ENCODE data around the gene CFAP57. TPM values are rescaled to one million over a fixed set of nuclear protein-coding genes. Genes with fewer than 3 reads are reported as not detected.
A peak's percentile ranks its signal among the peaks of the same experiment; 100 is the strongest.

The CFAP57 gene
- total and polyA plus RNA-seq, 2 donors from 2014 or later = 0.34 to 2.3 TPM

- Histone ChIP-seq H3K27ac (ENCODE audit: low read depth in 2 of 2, low read length in 2 of 2) (peak overlapping the region in 1 of 2 donors; percentile 59), H3K27me3 (ENCODE audit: control insufficient read depth, insufficient read depth, low read length) (no peaks in the 10 kb centered on the region), H3K4me1 (ENCODE audit: control insufficient read depth in 2 of 3, insufficient read depth in 2 of 3, low read depth in 1 of 3, low read length in 3 of 3) (peaks cover 5 to 22% (median 19%) of the 10 kb centered on the region in 3 donors), H3K36me3 (ENCODE audit: control insufficient read depth in 2 of 3, insufficient read depth in 3 of 3, low read length in 3 of 3) (no peaks in the 10 kb centered on the region), H3K9me3 (ENCODE audit: control insufficient read depth in 2 of 3, insufficient read depth in 1 of 3, low read length in 3 of 3) (no peaks in the 10 kb centered on the region), H3K4me3 (ENCODE audit: low read length in 3 of 3) (no peak overlapping the region), H3K9ac (ENCODE audit: low read length in 3 of 3) (no peak overlapping the region)
- TF ChIP-seq CTCF (IDR thresholded peaks at IDR 0.05; ENCODE audit: borderline replicate concordance, extremely low read depth, insufficient read depth) = no peak
- no peak for FAIRE-seq
- intact Hi-C loops (cut with DNase I) = no loop called here
- no peak for DNase-seq
Observed at GRCh38 chr1:43294761-43295160, 122.6 kb downstream of the CFAP57 start.

DNA sequence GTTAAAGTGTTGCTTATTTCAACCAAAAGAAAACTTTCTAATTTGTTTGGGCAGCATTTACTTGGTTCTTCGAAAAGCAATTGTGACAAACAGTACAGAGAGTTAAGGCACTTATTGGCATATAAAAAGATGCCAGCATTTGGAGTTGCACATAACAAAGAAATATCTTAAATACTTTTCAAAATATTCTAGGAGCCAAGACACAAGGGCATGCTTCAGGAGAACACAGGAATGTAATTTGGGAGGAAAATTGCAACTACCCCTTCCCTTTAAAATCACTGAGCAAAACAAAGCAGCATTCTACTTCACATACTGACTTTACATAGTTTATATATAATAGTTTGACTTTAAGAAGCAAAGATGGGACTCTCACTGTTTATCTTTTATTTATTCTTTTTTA is 124.1 kb downstream of the CFAP57 start:
- Histone ChIP-seq H3K27me3 (ENCODE audit: control insufficient read depth, insufficient read depth, low read length) (no peaks in the 10 kb centered on the region), H3K4me3 (ENCODE audit: low read length in 3 of 3) (no peak overlapping the region), H3K27ac (ENCODE audit: low read depth in 2 of 2, low read length in 2 of 2) (peak overlapping the region; percentile 59 to 67), H3K9ac (ENCODE audit: low read length in 3 of 3) (no peak overlapping the region), H3K9me3 (ENCODE audit: control insufficient read depth in 2 of 3, insufficient read depth in 1 of 3, low read length in 3 of 3) (no peaks in the 10 kb centered on the region), H3K36me3 (ENCODE audit: control insufficient read depth in 2 of 3, insufficient read depth in 3 of 3, low read length in 3 of 3) (no peaks in the 10 kb centered on the region), H3K4me1 (ENCODE audit: control insufficient read depth in 2 of 3, insufficient read depth in 2 of 3, low read depth in 1 of 3, low read length in 3 of 3) (peaks cover 5 to 22% (median 19%) of the 10 kb centered on the region in 3 donors)
- DNase-seq (peak in 2 of 5 donors; percentile 29 to 34), FAIRE-seq (no peak)
- intact Hi-C loops (cut with DNase I) = no loop called here
- TF ChIP-seq CTCF (IDR thresholded peaks at IDR 0.05; ENCODE audit: borderline replicate concordance, extremely low read depth, insufficient read depth) = no peak

- Histone ChIP-seq H3K36me3 (ENCODE audit: control insufficient read depth in 2 of 3, insufficient read depth in 3 of 3, low read length in 3 of 3) (no peaks in the 10 kb centered on the region), H3K27ac (ENCODE audit: low read depth in 2 of 2, low read length in 2 of 2) (no peak overlapping the region), H3K9ac (ENCODE audit: low read length in 3 of 3) (no peak overlapping the region), H3K4me3 (ENCODE audit: low read length in 3 of 3) (no peak overlapping the region), H3K27me3 (ENCODE audit: control insufficient read depth, insufficient read depth, low read length) (no peaks in the 10 kb centered on the region), H3K4me1 (ENCODE audit: control insufficient read depth in 2 of 3, insufficient read depth in 2 of 3, low read depth in 1 of 3, low read length in 3 of 3) (peaks cover 5 to 21% (median 20%) of the 10 kb centered on the region in 3 donors), H3K9me3 (ENCODE audit: control insufficient read depth in 2 of 3, insufficient read depth in 1 of 3, low read length in 3 of 3) (no peaks in the 10 kb centered on the region)
- intact Hi-C loops (cut with DNase I) = no loop called here
- no peak for TF ChIP-seq CTCF (IDR thresholded peaks at IDR 0.05; ENCODE audit: borderline replicate concordance, extremely low read depth, insufficient read depth)
- FAIRE-seq (no peak), DNase-seq (no peak)
Observed at GRCh38 chr1:43298055-43298454, 125.9 kb downstream of the CFAP57 start.

- H3K27ac ChIP-seq (ENCODE audit: low read depth in 2 of 2, low read length in 2 of 2) = no peak overlapping the region
- intact Hi-C loops (cut with DNase I) = no loop called here
- no peak for DNase-seq
- TF ChIP-seq CTCF (IDR thresholded peaks at IDR 0.05; ENCODE audit: borderline replicate concordance, extremely low read depth, insufficient read depth) = no peak
- H3K27me3 ChIP-seq (ENCODE audit: control insufficient read depth, insufficient read depth, low read length) = no peaks in the 10 kb centered on the region
- H3K4me3 ChIP-seq (ENCODE audit: low read length in 3 of 3) = no peak overlapping the region
- no peak overlapping the region for H3K9ac ChIP-seq (ENCODE audit: low read length in 3 of 3)
- FAIRE-seq = no peak
- H3K4me1 ChIP-seq (ENCODE audit: control insufficient read depth in 2 of 3, insufficient read depth in 2 of 3, low read depth in 1 of 3, low read length in 3 of 3) = peaks cover 5 to 18% (median 16%) of the 10 kb centered on the region in 3 donors
- H3K36me3 ChIP-seq (ENCODE audit: control insufficient read depth in 2 of 3, insufficient read depth in 3 of 3, low read length in 3 of 3) = no peaks in the 10 kb centered on the region
- H3K9me3 ChIP-seq (ENCODE audit: control insufficient read depth in 2 of 3, insufficient read depth in 1 of 3, low read length in 3 of 3) = no peaks in the 10 kb centered on the region
Observed at GRCh38 chr1:43299101-43299500, 127.0 kb downstream of the CFAP57 start.
